ENCODE data around the gene ANKFY1.

DNA sequence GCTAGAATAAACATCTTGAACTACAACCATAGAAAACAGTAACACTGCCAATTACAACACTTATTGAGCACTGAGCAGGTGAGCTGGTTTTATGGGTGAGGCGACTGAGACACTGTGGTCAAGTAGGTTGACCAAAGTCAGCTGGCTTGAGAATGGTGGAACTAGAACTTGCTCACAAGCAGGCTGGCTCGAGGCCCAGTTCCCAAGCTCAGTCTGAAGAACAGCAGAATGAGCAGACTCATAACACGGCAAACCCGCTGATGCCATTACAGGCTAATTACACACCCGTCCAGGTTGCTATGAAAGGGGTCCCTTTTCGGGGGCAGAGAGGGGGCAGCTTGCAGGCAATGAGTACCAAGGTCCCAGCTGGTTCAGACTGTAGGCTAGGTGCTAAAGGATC is 127.4 kb downstream of the ANKFY1 start:
- TF ChIP-seq, protein P1, sequence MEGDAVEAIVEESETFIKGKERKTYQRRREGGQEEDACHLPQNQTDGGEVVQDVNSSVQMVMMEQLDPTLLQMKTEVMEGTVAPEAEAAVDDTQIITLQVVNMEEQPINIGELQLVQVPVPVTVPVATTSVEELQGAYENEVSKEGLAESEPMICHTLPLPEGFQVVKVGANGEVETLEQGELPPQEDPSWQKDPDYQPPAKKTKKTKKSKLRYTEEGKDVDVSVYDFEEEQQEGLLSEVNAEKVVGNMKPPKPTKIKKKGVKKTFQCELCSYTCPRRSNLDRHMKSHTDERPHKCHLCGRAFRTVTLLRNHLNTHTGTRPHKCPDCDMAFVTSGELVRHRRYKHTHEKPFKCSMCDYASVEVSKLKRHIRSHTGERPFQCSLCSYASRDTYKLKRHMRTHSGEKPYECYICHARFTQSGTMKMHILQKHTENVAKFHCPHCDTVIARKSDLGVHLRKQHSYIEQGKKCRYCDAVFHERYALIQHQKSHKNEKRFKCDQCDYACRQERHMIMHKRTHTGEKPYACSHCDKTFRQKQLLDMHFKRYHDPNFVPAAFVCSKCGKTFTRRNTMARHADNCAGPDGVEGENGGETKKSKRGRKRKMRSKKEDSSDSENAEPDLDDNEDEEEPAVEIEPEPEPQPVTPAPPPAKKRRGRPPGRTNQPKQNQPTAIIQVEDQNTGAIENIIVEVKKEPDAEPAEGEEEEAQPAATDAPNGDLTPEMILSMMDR (IDR thresholded peaks at IDR 0.05; ENCODE audit: low read length) = no peak
- no peak for TF ChIP-seq EZH2phosphoT487 (IDR thresholded peaks at IDR 0.05; ENCODE audit: low read length)
- TF ChIP-seq EZH2 (optimal IDR thresholded peaks at IDR 0.05; ENCODE audit: low read depth, low read length) = no peak
